Smooth muscle cell (in vitro differentiated cells): ENCODE data around the gene FAM161A. TPM values are rescaled to one million over a fixed set of nuclear protein-coding genes. Genes with fewer than 3 reads are reported as not detected.
"Not testable (repeated sequence)": the region's sequence is repeated elsewhere in the genome, so short reads cannot be mapped to it uniquely, and the experiment has no call there.

ENCODE experiments used
- DNase-seq: peaks from one replicate; lab custom pipeline; 2025; ENCODE audit not compliant: unreplicated experiment; lab: John Stamatoyannopoulos, UW
- H2AFZ ChIP-seq: fragments of 200-600 bp; sonication (generic); 2 replicates; pipeline ENCODE4 v1.6.0; 2016; ENCODE audit warnings: antibody characterized with exemption, low read depth, mild to moderate bottlenecking
- H3F3A ChIP-seq: fragments of 200-600 bp; sonication (generic); 2 replicates; pipeline ENCODE4 v1.6.0; 2017; ENCODE audit warnings: antibody characterized with exemption, low read depth
- H3K27ac ChIP-seq: fragments of 200-600 bp; sonication (generic); 2 replicates; pipeline ENCODE4 v1.5.1; 2016; ENCODE audit warnings: low read depth, mild to moderate bottlenecking
- H3K27me3 ChIP-seq: fragments of 200-600 bp; sonication (generic); 2 replicates; pipeline ENCODE4 v1.6.1; 2016; ENCODE audit warnings: low read depth, mild to moderate bottlenecking
- H3K36me3 ChIP-seq: fragments of 200-600 bp; sonication (generic); 2 replicates; pipeline ENCODE4 v1.5.1; 2016; ENCODE audit warnings: low read depth
- H3K4me1 ChIP-seq: fragments of 200-600 bp; sonication (generic); 2 replicates; pipeline ENCODE4 v1.5.1; 2016; ENCODE audit warnings: low read depth
- H3K4me2 ChIP-seq: fragments of 200-600 bp; sonication (generic); 2 replicates; pipeline ENCODE4 v1.6.0; 2016; ENCODE audit warnings: mild to moderate bottlenecking
- H3K4me3 ChIP-seq: fragments of 200-600 bp; sonication (generic); 2 replicates; pipeline ENCODE4 v1.5.1; 2016; ENCODE audit warnings: mild to moderate bottlenecking
- H3K79me2 ChIP-seq: fragments of 200-600 bp; sonication (generic); 2 replicates; pipeline ENCODE4 v1.6.0; 2016; ENCODE audit warnings: low read depth, mild to moderate bottlenecking
- H3K9ac ChIP-seq: fragments of 200-600 bp; sonication (generic); 2 replicates; pipeline ENCODE4 v1.6.0; 2016; ENCODE audit warnings: low read depth
- H3K9me3 ChIP-seq: fragments of 200-600 bp; sonication (generic); replicated peaks from 2 replicates; pipeline ENCODE4 v1.5.1; 2016; ENCODE audit warnings: low read depth
- H4K20me1 ChIP-seq: fragments of 200-600 bp; sonication (generic); 2 replicates; pipeline ENCODE4 v1.6.0; 2016; ENCODE audit warnings: low read depth
- WGBS: methylation state at CpG from one replicate; pipeline ENCODE4 v1.1.7; 2016; ENCODE audit warnings: low lambda C conversion rate; 5-methylcytosine and 5-hydroxymethylcytosine counted together
- polyA plus RNA-seq: library from polyadenylated mRNA; unstranded; fragments of >200 nt; fragmentation: Nextera tagmentation; extraction: Ambion mirVana; gene quantifications from 2 replicates; pipeline ENCODE4 v1.2.1, GENCODE V29; 2016
- total RNA-seq: library from RNA; depleted of rRNA; stranded (reverse); fragments of >200 nt; gene quantifications from 2 replicates; pipeline ENCODE4 v1.2.3, GENCODE V29; 2014
- TF ChIP-seq, protein P1 (sequence below): fragments of 200-600 bp; sonication (generic); IDR thresholded peaks from 2 replicates; pipeline ENCODE4 v1.5.1; 2017; ENCODE audit warnings: borderline replicate concordance, mild to moderate bottlenecking, antibody characterized with exemption; ENCODE audit not compliant: insufficient read depth, poor library complexity, severe bottlenecking

Gene FAM161A
- total and polyA plus RNA-seq, 2 experiments from 2014 or later = 3.9 to 5.7 TPM

DNA sequence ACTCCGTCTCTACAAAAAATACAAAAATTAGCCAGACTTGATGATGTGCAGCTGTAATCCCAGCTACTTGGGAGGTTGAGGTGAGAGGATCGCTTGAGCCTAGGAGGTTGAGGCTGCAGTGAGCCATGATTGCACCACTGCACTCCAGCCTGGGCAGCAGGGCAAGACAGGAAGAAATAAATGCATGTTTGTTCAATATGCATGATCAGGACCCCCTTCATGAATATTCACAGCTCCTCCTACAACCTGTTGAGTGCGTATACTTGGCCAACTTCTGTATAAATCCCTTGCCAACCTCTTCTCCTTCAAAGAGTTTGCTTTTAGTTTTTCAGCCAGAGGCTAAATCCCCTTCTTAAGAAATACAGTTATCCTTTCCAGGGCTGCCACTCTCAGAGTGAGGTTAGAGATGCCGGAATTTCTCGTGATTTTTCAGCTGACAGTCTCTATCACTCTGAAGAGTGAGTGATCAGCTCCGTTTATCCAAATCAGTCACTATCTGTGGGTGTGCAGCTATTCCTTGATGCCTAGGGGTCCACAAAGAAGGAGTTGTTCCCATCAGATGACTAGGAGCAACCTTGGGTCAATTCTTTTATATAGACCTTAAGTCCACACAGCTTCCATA lies 39.2 kb downstream of the FAM161A start:
- no peaks in the 10 kb centered on the region for H3K36me3 ChIP-seq
- H3K79me2 ChIP-seq = no peaks in the 10 kb centered on the region
- H3K9ac ChIP-seq = no peak overlapping the region
- H3K4me1 ChIP-seq = no peaks in the 10 kb centered on the region
- H3K4me2 ChIP-seq = no peak overlapping the region
- no peak overlapping the region for H2AFZ ChIP-seq
- H3K27ac ChIP-seq = no peak overlapping the region
- no peak for DNase-seq
- WGBS = 81% methylated on average over 6 of the region's 6 CpGs
- no peaks in the 10 kb centered on the region for H4K20me1 ChIP-seq
- no peak overlapping the region for H3K4me3 ChIP-seq
- no peaks in the 10 kb centered on the region for H3F3A ChIP-seq
- TF ChIP-seq, protein P1, sequence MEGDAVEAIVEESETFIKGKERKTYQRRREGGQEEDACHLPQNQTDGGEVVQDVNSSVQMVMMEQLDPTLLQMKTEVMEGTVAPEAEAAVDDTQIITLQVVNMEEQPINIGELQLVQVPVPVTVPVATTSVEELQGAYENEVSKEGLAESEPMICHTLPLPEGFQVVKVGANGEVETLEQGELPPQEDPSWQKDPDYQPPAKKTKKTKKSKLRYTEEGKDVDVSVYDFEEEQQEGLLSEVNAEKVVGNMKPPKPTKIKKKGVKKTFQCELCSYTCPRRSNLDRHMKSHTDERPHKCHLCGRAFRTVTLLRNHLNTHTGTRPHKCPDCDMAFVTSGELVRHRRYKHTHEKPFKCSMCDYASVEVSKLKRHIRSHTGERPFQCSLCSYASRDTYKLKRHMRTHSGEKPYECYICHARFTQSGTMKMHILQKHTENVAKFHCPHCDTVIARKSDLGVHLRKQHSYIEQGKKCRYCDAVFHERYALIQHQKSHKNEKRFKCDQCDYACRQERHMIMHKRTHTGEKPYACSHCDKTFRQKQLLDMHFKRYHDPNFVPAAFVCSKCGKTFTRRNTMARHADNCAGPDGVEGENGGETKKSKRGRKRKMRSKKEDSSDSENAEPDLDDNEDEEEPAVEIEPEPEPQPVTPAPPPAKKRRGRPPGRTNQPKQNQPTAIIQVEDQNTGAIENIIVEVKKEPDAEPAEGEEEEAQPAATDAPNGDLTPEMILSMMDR = no peak
- no peaks in the 10 kb centered on the region for H3K27me3 ChIP-seq
- H3K9me3 ChIP-seq = no peaks in the 10 kb centered on the region

DNA sequence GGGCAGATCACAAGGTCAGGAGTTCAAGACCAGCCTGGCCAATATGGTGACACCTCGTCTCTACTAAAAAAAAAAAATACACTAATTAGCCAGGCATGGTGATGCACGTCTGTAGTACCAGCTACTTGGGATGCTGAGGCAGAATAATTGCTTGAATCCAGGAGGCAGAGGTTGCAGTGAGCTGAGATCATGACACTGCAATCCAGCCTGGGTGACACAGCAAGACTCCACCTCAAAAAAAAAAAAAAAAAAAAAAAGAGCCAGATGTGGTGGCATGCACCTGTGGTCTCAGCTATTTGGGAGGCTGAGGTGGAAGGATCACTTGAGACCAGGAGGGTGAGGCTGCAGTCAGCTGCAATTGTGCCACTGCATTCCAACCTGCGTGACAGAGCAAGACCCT lies 40.5 kb downstream of the FAM161A start:
- not testable (repeated sequence) for H3K4me2 ChIP-seq, H3K27me3 ChIP-seq, H3F3A ChIP-seq, DNase-seq, H3K36me3 ChIP-seq, H3K4me3 ChIP-seq, H2AFZ ChIP-seq, H3K79me2 ChIP-seq, H3K9ac ChIP-seq, H3K27ac ChIP-seq, H4K20me1 ChIP-seq, H3K9me3 ChIP-seq, H3K4me1 ChIP-seq
- 87% methylated on average over 3 of the region's 3 CpGs for WGBS

DNA sequence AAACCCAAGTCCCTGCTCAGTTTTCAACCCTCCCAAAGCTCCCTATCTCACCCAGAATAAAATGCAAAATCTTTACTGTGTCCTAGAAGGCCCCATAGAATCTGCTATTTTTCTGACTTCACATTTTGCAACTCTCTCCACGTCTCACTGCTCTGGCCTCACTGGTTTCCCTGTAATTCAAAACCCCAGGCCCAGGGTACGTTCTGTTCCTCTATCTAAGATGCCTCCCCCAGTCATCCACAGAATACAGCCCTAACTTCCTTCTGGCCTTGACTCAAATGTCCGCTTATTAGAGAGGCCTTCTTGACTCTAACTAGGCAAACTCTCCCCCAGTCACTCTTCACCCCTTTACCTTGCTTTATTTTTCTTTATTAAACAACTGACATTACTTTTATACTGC lies 42.0 kb downstream of the FAM161A start:
- no peaks in the 10 kb centered on the region for H4K20me1 ChIP-seq
- H3F3A ChIP-seq = no peaks in the 10 kb centered on the region
- no peaks in the 10 kb centered on the region for H3K27me3 ChIP-seq
- H2AFZ ChIP-seq = no peak overlapping the region
- no peaks in the 10 kb centered on the region for H3K79me2 ChIP-seq
- no peak overlapping the region for H3K4me3 ChIP-seq
- H3K9ac ChIP-seq = no peak overlapping the region
- no peaks in the 10 kb centered on the region for H3K9me3 ChIP-seq
- H3K36me3 ChIP-seq = no peaks in the 10 kb centered on the region
- H3K27ac ChIP-seq = no peak overlapping the region
- no peak overlapping the region for H3K4me2 ChIP-seq
- DNase-seq = no peak
- TF ChIP-seq, protein P1 = no peak
- WGBS = 70% methylated on average over 3 of the region's 3 CpGs
- no peaks in the 10 kb centered on the region for H3K4me1 ChIP-seq

DNA sequence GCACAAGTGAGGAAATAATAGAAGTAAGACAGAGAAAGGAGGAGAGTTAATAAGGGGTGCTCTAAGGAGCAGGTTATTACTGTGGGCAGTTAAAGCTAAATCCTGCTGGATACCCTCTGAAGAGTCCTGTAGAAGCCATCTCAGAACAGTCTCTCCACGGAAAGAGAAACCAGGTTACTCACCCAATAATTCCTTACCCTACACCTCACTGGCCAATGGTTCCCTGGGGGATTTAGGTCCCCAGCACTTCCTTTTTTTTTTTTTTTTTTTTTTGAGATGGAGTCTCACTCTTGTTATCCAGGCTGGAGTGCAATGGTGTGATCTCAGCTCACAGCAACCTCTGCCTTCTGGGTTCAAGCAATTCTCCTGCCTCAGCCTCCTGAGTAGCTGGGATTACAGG lies 43.7 kb downstream of the FAM161A start:
- H3K27ac ChIP-seq, H3K9me3 ChIP-seq, H3K4me3 ChIP-seq, H3K27me3 ChIP-seq, H3K36me3 ChIP-seq, H4K20me1 ChIP-seq, H3K9ac ChIP-seq, H3K79me2 ChIP-seq, H3K4me2 ChIP-seq, H3K4me1 ChIP-seq, H3F3A ChIP-seq, H2AFZ ChIP-seq, DNase-seq: not testable (repeated sequence)
- WGBS = 79% methylated on average over 1 of the region's 1 CpG

DNA sequence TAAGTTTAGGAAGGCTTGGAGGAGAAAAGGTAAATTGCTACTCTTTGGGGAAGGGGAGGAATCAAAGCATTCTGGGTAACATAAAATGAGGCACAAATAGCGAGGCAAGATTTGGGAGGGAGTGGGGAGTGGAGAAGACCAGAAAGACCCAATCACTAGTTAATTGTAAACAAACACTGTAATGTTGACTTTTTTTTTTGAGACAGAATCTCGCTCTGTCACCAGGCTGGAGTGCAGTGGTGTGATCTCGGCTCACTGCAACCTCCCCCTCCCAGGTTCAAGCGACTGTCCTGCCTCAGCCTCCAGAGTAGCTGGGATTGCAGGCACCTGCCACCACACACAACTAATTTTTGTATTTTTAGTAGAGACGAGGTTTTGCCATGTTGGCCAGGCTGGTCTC lies 45.2 kb downstream of the FAM161A start:
- not testable (repeated sequence) for H2AFZ ChIP-seq, H3K36me3 ChIP-seq, H4K20me1 ChIP-seq, H3K9me3 ChIP-seq, H3K27ac ChIP-seq, H3K4me3 ChIP-seq, DNase-seq, H3K4me1 ChIP-seq, H3F3A ChIP-seq, H3K4me2 ChIP-seq, H3K9ac ChIP-seq, H3K79me2 ChIP-seq
- WGBS = 93% methylated on average over 5 of the region's 5 CpGs
- H3K27me3 ChIP-seq = peaks cover 12% of the 10 kb centered on the region
